WERI-Rb-1 (cell line): ENCODE data around the gene PRSS1.

ENCODE experiments used
- DNase-seq: peaks from one replicate; pipeline ENCODE4 v3.0.0-alpha.2; 2020
- H3K27ac ChIP-seq: fragments of 250-450 bp; sonication (Bioruptor Pico); 2 replicates; pipeline ENCODE4 v1.5.1; 2020; ENCODE audit warnings: mild to moderate bottlenecking, moderate library complexity
- H3K27me3 ChIP-seq: fragments of 250-450 bp; sonication (Bioruptor Pico); 2 replicates; pipeline ENCODE4 v1.5.1; 2021; ENCODE audit warnings: mild to moderate bottlenecking, low read depth, moderate library complexity; ENCODE audit not compliant: insufficient read depth, severe bottlenecking
- H3K36me3 ChIP-seq: fragments of 250-450 bp; sonication (Bioruptor Pico); 2 replicates; pipeline ENCODE4 v1.5.1; 2020; ENCODE audit warnings: mild to moderate bottlenecking, moderate library complexity
- H3K4me3 ChIP-seq: 2 replicates; pipeline ENCODE4 v1.5.1; 2011; ENCODE audit warnings: low read depth, mild to moderate bottlenecking, control low read depth, low read length
- H3K9me3 ChIP-seq: fragments of 250-450 bp; sonication (Bioruptor Pico); 2 replicates; pipeline ENCODE4 v1.5.1; 2021; ENCODE audit warnings: mild to moderate bottlenecking, moderate library complexity; ENCODE audit not compliant: severe bottlenecking
- TF ChIP-seq, protein P1 (sequence below): IDR thresholded peaks from 2 replicates; pipeline ENCODE4 v1.5.1; 2011; ENCODE audit warnings: low read depth, mild to moderate bottlenecking, control low read depth, inconsistent platforms, low read length

The PRSS1 gene

DNA sequence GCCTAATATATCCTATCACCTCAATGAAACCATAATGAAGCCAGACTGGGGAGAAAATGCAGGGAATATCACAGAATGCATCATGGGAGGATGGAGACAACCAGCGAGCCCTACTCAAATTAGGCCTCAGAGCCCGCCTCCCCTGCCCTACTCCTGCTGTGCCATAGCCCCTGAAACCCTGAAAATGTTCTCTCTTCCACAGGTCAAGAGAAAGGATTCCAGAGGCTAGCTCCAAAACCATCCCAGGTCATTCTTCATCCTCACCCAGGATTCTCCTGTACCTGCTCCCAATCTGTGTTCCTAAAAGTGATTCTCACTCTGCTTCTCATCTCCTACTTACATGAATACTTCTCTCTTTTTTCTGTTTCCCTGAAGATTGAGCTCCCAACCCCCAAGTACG lies 53.0 kb downstream of the PRSS1 start:
- Histone ChIP-seq H3K9me3 (no peaks in the 10 kb centered on the region), H3K36me3 (no peaks in the 10 kb centered on the region), H3K4me3 (no peak overlapping the region), H3K27ac (no peak overlapping the region), H3K27me3 (no peaks in the 10 kb centered on the region)
- TF ChIP-seq, protein P1, sequence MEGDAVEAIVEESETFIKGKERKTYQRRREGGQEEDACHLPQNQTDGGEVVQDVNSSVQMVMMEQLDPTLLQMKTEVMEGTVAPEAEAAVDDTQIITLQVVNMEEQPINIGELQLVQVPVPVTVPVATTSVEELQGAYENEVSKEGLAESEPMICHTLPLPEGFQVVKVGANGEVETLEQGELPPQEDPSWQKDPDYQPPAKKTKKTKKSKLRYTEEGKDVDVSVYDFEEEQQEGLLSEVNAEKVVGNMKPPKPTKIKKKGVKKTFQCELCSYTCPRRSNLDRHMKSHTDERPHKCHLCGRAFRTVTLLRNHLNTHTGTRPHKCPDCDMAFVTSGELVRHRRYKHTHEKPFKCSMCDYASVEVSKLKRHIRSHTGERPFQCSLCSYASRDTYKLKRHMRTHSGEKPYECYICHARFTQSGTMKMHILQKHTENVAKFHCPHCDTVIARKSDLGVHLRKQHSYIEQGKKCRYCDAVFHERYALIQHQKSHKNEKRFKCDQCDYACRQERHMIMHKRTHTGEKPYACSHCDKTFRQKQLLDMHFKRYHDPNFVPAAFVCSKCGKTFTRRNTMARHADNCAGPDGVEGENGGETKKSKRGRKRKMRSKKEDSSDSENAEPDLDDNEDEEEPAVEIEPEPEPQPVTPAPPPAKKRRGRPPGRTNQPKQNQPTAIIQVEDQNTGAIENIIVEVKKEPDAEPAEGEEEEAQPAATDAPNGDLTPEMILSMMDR, result no peak
- DNase-seq, result no peak
